ENCODE data around the gene TLL1.

Gene TLL1

DNA sequence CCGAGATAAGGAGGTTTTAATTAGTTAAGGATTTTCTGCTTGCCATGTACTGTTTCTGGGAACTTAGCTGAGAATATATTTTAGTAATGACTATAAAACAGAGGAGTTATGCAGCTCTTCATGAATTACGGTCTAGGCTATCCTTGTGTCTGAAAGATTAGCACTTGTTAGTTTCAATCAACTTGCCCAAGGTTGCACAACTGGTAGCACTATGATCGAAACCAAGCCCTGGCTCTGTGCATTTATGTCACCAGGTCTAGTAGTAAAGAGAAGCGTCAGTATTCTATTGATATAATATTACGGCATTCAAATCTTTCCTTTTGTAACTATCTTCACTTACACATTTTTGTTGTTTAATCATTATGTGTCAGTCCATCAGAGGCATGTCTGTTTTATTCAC is 176.0 kb downstream of the TLL1 start:
- no peak for DNase-seq (ENCODE audit: low read depth)
- TF ChIP-seq, protein P1, sequence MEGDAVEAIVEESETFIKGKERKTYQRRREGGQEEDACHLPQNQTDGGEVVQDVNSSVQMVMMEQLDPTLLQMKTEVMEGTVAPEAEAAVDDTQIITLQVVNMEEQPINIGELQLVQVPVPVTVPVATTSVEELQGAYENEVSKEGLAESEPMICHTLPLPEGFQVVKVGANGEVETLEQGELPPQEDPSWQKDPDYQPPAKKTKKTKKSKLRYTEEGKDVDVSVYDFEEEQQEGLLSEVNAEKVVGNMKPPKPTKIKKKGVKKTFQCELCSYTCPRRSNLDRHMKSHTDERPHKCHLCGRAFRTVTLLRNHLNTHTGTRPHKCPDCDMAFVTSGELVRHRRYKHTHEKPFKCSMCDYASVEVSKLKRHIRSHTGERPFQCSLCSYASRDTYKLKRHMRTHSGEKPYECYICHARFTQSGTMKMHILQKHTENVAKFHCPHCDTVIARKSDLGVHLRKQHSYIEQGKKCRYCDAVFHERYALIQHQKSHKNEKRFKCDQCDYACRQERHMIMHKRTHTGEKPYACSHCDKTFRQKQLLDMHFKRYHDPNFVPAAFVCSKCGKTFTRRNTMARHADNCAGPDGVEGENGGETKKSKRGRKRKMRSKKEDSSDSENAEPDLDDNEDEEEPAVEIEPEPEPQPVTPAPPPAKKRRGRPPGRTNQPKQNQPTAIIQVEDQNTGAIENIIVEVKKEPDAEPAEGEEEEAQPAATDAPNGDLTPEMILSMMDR (conservative IDR thresholded peaks at IDR 0.05; ENCODE audit: low read depth, low read length) = no peak
- H3K4me3 ChIP-seq (ENCODE audit: low read depth, low read length) = no peak overlapping the region

DNA sequence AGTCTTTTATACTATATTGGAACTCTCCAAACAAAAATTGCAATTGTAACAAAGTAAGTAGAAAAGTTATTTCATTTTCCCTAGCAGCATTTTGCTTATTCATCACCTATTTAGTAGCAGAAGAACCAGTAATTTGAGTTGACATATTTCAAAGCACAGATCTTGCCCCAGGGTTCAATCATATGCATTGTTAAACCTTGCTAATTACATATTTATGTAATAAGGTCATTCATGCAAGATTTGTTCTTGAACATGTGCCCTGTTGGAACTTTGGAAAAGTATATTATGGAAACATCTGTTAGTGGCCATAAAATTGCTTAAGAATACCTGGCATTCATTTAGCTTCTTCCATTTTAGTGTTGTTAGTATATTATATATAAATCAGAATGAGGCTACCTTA is 191.7 kb downstream of the TLL1 start:
- TF ChIP-seq, protein P1 (conservative IDR thresholded peaks at IDR 0.05; ENCODE audit: low read depth, low read length) = no peak
- no peak for DNase-seq (ENCODE audit: low read depth)
- no peak overlapping the region for H3K4me3 ChIP-seq (ENCODE audit: low read depth, low read length)

DNA sequence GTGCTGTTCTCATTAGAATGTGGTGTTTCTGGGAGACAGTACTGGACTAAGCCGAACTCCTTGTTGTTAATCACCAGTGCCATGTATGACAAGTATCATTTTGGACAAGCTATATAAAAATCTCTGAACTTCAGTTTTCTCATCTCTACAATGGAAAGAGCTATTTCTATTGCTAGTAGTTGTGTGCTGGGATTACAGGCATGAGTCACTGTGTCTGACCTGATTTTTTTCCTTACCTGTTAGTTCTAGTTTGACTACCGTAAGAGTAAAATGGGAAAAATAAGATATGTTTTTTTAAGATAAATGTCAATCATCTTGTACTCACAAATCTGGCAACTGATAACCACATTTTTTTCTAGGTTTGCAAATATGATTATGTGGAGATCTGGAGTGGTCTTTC is 192.3 kb downstream of the TLL1 start:
- TF ChIP-seq, protein P1 (conservative IDR thresholded peaks at IDR 0.05; ENCODE audit: low read depth, low read length) = no peak
- no peak for DNase-seq (ENCODE audit: low read depth)
- H3K4me3 ChIP-seq (ENCODE audit: low read depth, low read length) = no peak overlapping the region

DNA sequence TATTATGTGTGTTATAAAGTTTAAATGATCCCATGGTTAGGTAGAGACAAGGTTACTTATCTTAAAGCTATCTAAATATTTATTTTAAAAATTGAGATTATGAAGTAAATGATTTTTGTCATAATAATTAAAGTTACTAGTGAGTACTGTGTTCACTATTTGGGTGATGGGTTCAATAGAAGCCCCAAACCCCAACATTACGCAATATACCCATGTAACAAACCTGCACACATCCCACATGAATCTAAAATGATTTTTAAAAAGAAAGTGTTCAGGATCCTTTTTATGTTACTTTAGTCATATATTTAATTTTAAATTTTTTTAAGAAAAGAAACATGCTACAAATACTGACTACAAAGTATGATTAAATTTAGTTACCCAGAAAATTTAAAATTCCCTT is 193.9 kb downstream of the TLL1 start:
- no peak for DNase-seq (ENCODE audit: low read depth)
- TF ChIP-seq, protein P1 (conservative IDR thresholded peaks at IDR 0.05; ENCODE audit: low read depth, low read length) = no peak
- H3K4me3 ChIP-seq (ENCODE audit: low read depth, low read length) = no peak overlapping the region

DNA sequence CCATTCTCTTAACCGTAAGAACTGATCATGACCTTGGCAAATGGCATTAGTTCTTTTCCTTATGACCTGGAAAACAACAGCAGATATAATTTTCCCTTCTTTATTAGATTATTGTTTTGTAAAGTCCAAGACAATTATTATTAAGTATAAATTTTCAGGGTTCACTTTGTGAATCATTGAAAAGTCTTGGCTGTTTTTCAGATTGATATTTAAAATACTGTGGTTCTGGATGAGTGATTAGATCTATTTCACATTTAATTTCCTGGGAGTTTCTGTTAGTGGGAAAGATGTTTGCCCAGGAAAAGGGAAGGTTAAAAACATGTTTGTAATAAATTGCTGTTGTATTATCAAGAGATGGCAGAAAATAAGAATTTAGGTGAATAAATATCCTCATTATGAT is 194.9 kb downstream of the TLL1 start:
- DNase-seq (ENCODE audit: low read depth) = no peak
- H3K4me3 ChIP-seq (ENCODE audit: low read depth, low read length) = no peak overlapping the region
- TF ChIP-seq, protein P1 (conservative IDR thresholded peaks at IDR 0.05; ENCODE audit: low read depth, low read length) = no peak

DNA sequence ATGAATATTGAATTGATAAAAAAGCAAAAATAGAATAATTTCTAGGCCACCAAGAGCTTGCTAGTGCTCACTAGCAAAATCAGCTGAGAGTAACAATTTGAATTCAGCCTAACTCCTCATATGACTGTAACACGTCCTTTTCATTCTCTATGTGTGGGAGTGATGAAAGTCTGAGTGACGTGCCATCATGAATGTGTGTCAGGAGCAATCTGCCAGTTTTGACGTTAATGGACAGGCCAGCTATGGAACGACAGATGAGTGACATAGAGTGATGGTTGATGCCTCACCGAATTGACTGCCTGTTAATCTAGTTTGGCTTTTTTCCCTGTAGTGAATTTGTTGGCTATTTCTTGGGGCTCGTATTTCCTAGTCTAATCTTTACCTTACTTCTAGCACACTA is 200.7 kb downstream of the TLL1 start:
- DNase-seq (ENCODE audit: low read depth) = no peak
- H3K4me3 ChIP-seq (ENCODE audit: low read depth, low read length) = no peak overlapping the region
- TF ChIP-seq, protein P1 (conservative IDR thresholded peaks at IDR 0.05; ENCODE audit: low read depth, low read length) = no peak

DNA sequence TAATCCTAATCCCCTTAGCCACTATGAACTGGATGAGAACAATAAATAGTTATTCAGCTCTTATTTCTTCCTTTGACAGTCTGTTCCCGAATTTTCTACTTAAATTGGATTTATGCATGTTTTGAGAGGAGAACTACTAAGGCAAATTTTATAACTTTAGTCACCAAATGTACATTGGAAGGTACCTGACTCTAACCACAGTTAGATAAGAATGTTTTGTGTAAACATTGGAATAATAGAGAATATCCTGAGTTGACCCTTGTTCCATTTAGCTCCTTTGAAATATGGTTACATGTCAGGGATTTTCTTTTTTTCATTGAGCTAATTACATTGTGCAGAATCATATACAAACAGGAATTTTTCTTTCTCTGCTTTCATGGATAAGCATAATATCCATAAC is 202.6 kb downstream of the TLL1 start:
- no peak overlapping the region for H3K4me3 ChIP-seq (ENCODE audit: low read depth, low read length)
- TF ChIP-seq, protein P1 (conservative IDR thresholded peaks at IDR 0.05; ENCODE audit: low read depth, low read length) = no peak
- no peak for DNase-seq (ENCODE audit: low read depth)
